SK-N-MC (cell line): Measurements from ENCODE around the gene GPX4.

Source experiments
- EZH2 ChIP-seq: fragments of 200-600 bp; sonication (generic); IDR thresholded peaks from one replicate; pipeline ENCODE4 v1.6.1; 2017; ENCODE audit warnings: antibody characterized with exemption
- FOXP2 ChIP-seq: optimal IDR thresholded peaks from 2 replicates; pipeline ENCODE3; 2011; ENCODE audit warnings: mild to moderate bottlenecking, moderate library complexity; ENCODE audit not compliant: insufficient read depth; ENCODE audit errors: extremely low read length, control extremely low read depth
- POLR2AphosphoS5 ChIP-seq: IDR thresholded peaks from 2 replicates; pipeline ENCODE4 v1.6.1; 2012; ENCODE audit warnings: mild to moderate bottlenecking, low read depth, low read length, borderline replicate concordance

DNA sequence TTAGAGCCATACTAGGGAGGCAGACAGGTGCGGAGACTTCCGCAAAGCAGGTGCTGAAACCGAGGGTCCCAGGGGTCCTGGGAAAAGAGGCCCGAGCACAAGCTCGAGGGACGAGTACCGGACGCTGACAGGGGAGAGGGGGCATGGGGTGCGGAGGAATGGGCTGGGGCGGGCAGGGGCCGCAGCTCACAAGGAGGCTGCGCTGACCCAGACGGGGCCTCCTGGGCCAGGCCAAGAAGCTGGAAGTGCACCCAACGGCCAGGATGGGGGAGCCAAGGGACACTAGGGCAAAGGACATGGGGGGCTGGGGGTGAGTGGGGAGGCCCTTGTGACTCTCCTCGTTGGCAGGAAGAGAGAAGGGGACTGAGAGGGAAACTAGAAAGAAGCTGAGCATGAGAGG is 10.5 kb upstream of the GPX4 start:
- TF ChIP-seq POLR2AphosphoS5 (no peak), EZH2 (no peak), FOXP2 (no peak)
